Mesenchymal stem cell (in vitro differentiated cells and primary cell): Measurements from ENCODE around the gene ZNF750.

Experiments
- DNase-seq: peaks from one replicate; pipeline ENCODE4 v3.0.0-alpha.2; 2013
- H2AFZ ChIP-seq: one replicate; pipeline ENCODE4 v1.6.1; 2013; ENCODE audit warnings: low read depth, mild to moderate bottlenecking, control low read depth, inconsistent platforms, low read length, moderate library complexity
- H2AK5ac ChIP-seq: 2 replicates; pipeline ENCODE4 v1.6.1; 2013; ENCODE audit warnings: low read length, moderate library complexity, mild to moderate bottlenecking, inconsistent platforms; ENCODE audit not compliant: severe bottlenecking
- H2BK120ac ChIP-seq: one replicate; pipeline ENCODE4 v1.6.1; 2013; ENCODE audit warnings: low read depth, mild to moderate bottlenecking, inconsistent platforms, low read length, moderate library complexity
- H2BK12ac ChIP-seq, 2 experiments: one replicate each; pipeline ENCODE4 v1.6.1; 2013; ENCODE audit warnings: inconsistent platforms in 2 of 2, low read length in 2 of 2, mild to moderate bottlenecking in 2 of 2, moderate library complexity in 2 of 2, control low read depth in 1 of 2
- H2BK15ac ChIP-seq: one replicate; pipeline ENCODE4 v1.6.1; 2013; ENCODE audit warnings: mild to moderate bottlenecking, low read depth, inconsistent platforms; ENCODE audit not compliant: poor library complexity, severe bottlenecking
- H2BK5ac ChIP-seq: 2 replicates; pipeline ENCODE4 v1.6.1; 2013; ENCODE audit warnings: low read depth, mild to moderate bottlenecking, low read length, control low read depth, inconsistent platforms; ENCODE audit not compliant: poor library complexity, severe bottlenecking
- H3K14ac ChIP-seq, 2 experiments: one replicate each; pipeline ENCODE4 v1.6.1; 2013; ENCODE audit warnings: inconsistent platforms in 2 of 2, low read length in 2 of 2, control low read depth in 1 of 2, mild to moderate bottlenecking in 1 of 2, moderate library complexity in 1 of 2
- H3K18ac ChIP-seq, 2 experiments: one replicate each; pipeline ENCODE4 v1.6.1; 2013; ENCODE audit warnings: inconsistent platforms in 2 of 2, low read length in 2 of 2, control low read depth in 1 of 2, low read depth in 1 of 2, mild to moderate bottlenecking in 1 of 2
- H3K23ac ChIP-seq, 2 experiments: one replicate each; pipeline ENCODE4 v1.6.1; 2013; ENCODE audit warnings: inconsistent platforms in 2 of 2, low read length in 2 of 2, mild to moderate bottlenecking in 2 of 2, moderate library complexity in 2 of 2, control low read depth in 1 of 2
- H3K27ac ChIP-seq: 2 replicates; pipeline ENCODE4 v1.5.1; 2013; ENCODE audit warnings: mild to moderate bottlenecking, moderate library complexity, low read length, control low read depth, inconsistent platforms; ENCODE audit not compliant: poor library complexity, severe bottlenecking
- H3K27me3 ChIP-seq, 2 experiments: 2 replicates each; pipeline versions ENCODE4 v1.6.1 to v1.7.0; 2013; ENCODE audit warnings: low read length in 2 of 2, mild to moderate bottlenecking in 2 of 2, moderate library complexity in 2 of 2, control low read depth in 1 of 2, inconsistent platforms in 1 of 2; ENCODE audit not compliant: control insufficient read depth in 1 of 2, insufficient read depth in 1 of 2
- H3K36me3 ChIP-seq, 2 experiments: 2 replicates each; pipeline versions ENCODE4 v1.6.1 to v1.7.0; 2013; ENCODE audit warnings: low read length in 2 of 2, control low read depth in 1 of 2, inconsistent platforms in 1 of 2, low read depth in 1 of 2, mild to moderate bottlenecking in 1 of 2; ENCODE audit not compliant: insufficient read depth in 2 of 2, control insufficient read depth in 1 of 2
- H3K4ac ChIP-seq, 2 experiments: one replicate each; pipeline ENCODE4 v1.6.1; 2013; ENCODE audit warnings: inconsistent platforms in 2 of 2, low read length in 2 of 2, mild to moderate bottlenecking in 2 of 2, moderate library complexity in 2 of 2, control low read depth in 1 of 2, low read depth in 1 of 2
- H3K4me1 ChIP-seq: 2 replicates; pipeline ENCODE4 v1.6.1; 2013; ENCODE audit warnings: low read depth, low read length, control low read depth; ENCODE audit not compliant: control insufficient read depth, insufficient read depth
- H3K4me2 ChIP-seq: 2 replicates; pipeline ENCODE4 v1.6.1; 2013; ENCODE audit warnings: low read length, mild to moderate bottlenecking, inconsistent platforms; ENCODE audit not compliant: poor library complexity, severe bottlenecking
- H3K4me3 ChIP-seq, 2 experiments: 2 replicates each; pipeline versions ENCODE4 v1.5.1 to v1.7.0; 2013; ENCODE audit warnings: low read length in 2 of 2, mild to moderate bottlenecking in 2 of 2, control low read depth in 1 of 2, low read depth in 1 of 2; ENCODE audit not compliant: insufficient read depth in 1 of 2
- H3K79me1 ChIP-seq: replicated peaks from 2 replicates; pipeline ENCODE4 v1.6.1; 2013; ENCODE audit warnings: mild to moderate bottlenecking, control low read depth, low read length, inconsistent platforms; ENCODE audit not compliant: poor library complexity, severe bottlenecking
- H3K9ac ChIP-seq: 2 replicates; pipeline ENCODE4 v1.7.0; 2013; ENCODE audit warnings: mild to moderate bottlenecking, low read length, moderate library complexity
- H3K9me3 ChIP-seq: 2 replicates; pipeline ENCODE4 v1.7.0; 2013; ENCODE audit warnings: mild to moderate bottlenecking, low read length; ENCODE audit not compliant: control insufficient read depth
- H4K8ac ChIP-seq: one replicate; pipeline ENCODE4 v1.6.1; 2013; ENCODE audit warnings: inconsistent platforms, mild to moderate bottlenecking, low read length, moderate library complexity
- H4K91ac ChIP-seq: one replicate; pipeline ENCODE4 v1.6.1; 2013; ENCODE audit warnings: mild to moderate bottlenecking, low read length, inconsistent platforms
- WGBS: methylation state at CpG from one replicate; pipeline ENCODE4 v1.1.7; 2013; ENCODE audit warnings: mixed read lengths; 5-methylcytosine and 5-hydroxymethylcytosine counted together

The ZNF750 gene

DNA sequence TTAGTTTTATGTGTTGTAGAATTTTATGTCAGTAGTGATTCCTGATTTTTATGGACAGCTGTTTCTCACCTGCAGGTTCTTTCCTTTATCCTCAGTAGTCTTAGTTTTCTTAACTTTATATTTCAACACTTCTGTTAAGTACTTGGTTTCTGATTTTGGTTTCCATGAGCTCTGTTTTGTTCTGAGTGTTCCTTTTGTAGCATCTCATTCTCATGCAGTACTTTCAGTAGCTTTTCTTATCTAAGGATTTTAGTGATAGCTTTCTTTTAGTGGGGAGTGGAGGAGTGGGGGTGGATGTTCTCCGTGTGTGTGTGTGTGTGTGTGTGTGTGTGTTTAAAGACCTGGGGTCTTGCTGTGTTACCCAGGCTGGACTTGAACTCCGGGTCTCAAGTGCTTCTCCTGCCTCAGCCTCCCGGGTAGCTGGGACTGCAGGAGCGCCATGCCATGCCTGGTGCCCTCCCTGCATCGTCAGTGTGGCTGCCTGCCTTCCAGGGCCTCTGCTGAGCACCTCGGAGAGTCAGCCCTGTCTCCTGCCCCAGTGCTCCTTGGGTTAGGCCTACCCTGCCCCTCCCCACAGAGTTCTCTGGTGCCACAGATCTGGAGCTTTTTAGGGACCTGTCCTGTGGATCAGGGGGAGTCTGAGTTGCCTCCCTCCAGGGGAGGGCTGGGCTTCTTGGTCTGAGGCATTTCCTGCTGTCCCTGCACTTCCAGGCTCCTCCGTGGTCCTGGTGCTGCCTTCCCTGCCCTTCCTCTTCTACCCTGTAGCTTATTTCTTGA lies 4.3 kb upstream of the ZNF750 start:
- WGBS: 87% methylated on average over 6 of the region's 7 CpGs
- peak overlapping the region in 1 of 2 experiments; percentile 35 for H3K14ac ChIP-seq
- H3K27me3 ChIP-seq: no peaks in the 10 kb centered on the region
- no peak overlapping the region for H2BK5ac ChIP-seq
- H3K9ac ChIP-seq: no peak overlapping the region
- peaks cover 8% of the 10 kb centered on the region for H3K4me1 ChIP-seq
- no peak overlapping the region for H3K4ac ChIP-seq
- DNase-seq: no peak
- no peaks in the 10 kb centered on the region for H3K9me3 ChIP-seq
- no peak overlapping the region for H3K4me3 ChIP-seq
- no peak overlapping the region for H3K27ac ChIP-seq
- peaks cover 8% of the 10 kb centered on the region for H3K79me1 ChIP-seq
- H3K18ac ChIP-seq: peak overlapping the region in 1 of 2 experiments; percentile 61
- H2BK15ac ChIP-seq: no peak overlapping the region
- H4K8ac ChIP-seq: no peak overlapping the region
- H3K23ac ChIP-seq: no peak overlapping the region
- no peak overlapping the region for H3K4me2 ChIP-seq
- H4K91ac ChIP-seq: peak overlapping the region; percentile 14
- H2BK12ac ChIP-seq: peak overlapping the region in 1 of 2 experiments; percentile 29
- peaks cover 0 to 27% of the 10 kb centered on the region in 2 experiments for H3K36me3 ChIP-seq
- H2BK120ac ChIP-seq: no peak overlapping the region
- no peak overlapping the region for H2AK5ac ChIP-seq
- no peak overlapping the region for H2AFZ ChIP-seq

DNA sequence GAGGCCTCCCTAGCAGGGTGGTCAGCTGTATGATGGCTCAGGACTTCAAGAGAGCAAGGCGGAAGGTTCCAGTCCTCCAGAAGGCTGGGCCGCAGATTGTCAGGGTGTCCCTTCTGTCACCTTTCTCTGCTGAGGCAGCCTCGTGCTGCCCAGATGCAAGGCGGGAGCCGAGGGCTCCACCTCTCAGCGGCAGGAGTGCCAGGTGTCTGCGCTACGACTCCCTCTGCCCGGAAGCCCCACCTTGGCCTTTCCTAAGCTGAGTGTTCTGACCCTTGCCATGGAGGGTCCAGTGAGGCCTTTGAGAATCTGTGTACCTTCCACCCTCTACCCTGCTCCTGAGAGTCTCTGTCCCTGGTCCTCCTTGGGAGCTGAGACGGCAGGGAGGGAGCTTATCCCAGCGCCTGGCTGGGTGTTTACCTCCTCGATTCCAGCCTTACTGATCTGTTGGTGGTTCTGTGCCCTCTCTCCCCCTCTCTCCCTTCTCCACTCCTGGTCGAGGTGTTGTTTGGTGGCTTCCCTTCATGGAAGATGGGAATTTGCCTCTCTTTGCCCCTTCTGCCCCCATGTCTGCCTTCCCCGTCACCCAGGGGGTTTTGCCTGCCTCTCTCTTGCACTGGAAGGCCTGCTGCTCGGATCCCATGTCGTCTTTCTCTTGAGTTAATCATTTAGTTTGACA lies 2.2 kb upstream of the ZNF750 start:
- DNase-seq: no peak
- Histone ChIP-seq H4K91ac (no peak overlapping the region), H3K4me3 (no peak overlapping the region)

DNA sequence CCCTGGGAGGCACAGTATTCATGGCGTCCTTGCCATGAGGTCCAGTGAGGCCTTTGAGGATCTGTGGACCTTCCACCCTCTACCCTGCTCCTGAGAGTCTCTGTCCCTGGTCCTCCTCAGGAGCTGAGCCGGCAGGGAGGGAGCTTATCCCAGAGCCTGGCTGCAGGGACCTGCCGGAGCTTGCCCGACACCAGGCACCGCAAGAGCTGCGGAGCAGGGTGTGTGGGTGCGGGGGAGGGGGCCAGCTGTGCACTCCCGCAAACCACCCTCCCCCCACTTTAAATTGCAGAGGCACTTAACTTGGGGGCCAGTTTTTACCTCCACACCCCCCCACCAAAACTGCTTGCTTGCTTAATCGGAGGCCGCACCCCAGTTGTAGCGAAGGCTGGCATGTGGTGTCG lies 609 bp upstream of the ZNF750 start:
- no peak overlapping the region for H3K4me3 ChIP-seq
- no peaks in the 10 kb centered on the region for H3K9me3 ChIP-seq
- no peak overlapping the region for H3K4me2 ChIP-seq
- H2BK5ac ChIP-seq: no peak overlapping the region
- no peak overlapping the region for H2BK120ac ChIP-seq
- no peak overlapping the region for H3K27ac ChIP-seq
- H2BK15ac ChIP-seq: no peak overlapping the region
- H3K23ac ChIP-seq: no peak overlapping the region
- H3K4me1 ChIP-seq: peaks cover 8% of the 10 kb centered on the region
- H3K4ac ChIP-seq: no peak overlapping the region
- DNase-seq: no peak
- H2BK12ac ChIP-seq: peak overlapping the region in 1 of 2 experiments; percentile 30
- no peaks in the 10 kb centered on the region for H3K27me3 ChIP-seq
- 99% methylated on average over 5 of the region's 12 CpGs for WGBS
- no peak overlapping the region for H3K14ac ChIP-seq
- H3K79me1 ChIP-seq: peaks cover 9% of the 10 kb centered on the region
- no peak overlapping the region for H4K8ac ChIP-seq
- no peak overlapping the region for H2AFZ ChIP-seq
- H3K36me3 ChIP-seq: peaks cover 0 to 15% of the 10 kb centered on the region in 2 experiments
- no peak overlapping the region for H2AK5ac ChIP-seq
- H3K18ac ChIP-seq: no peak overlapping the region
- H3K9ac ChIP-seq: no peak overlapping the region
- no peak overlapping the region for H4K91ac ChIP-seq

More for the DNA sequence above, 2.2 kb upstream of the ZNF750 start:
- H3K4me1 ChIP-seq: peaks cover 6% of the 10 kb centered on the region
- no peaks in the 10 kb centered on the region for H3K9me3 ChIP-seq
- H3K4me2 ChIP-seq: no peak overlapping the region
- H3K9ac ChIP-seq: no peak overlapping the region
- no peak overlapping the region for H4K8ac ChIP-seq
- WGBS: 93% methylated on average over 16 of the region's 16 CpGs
- no peak overlapping the region for H2BK15ac ChIP-seq
- H3K79me1 ChIP-seq: peaks cover 9% of the 10 kb centered on the region
- H2BK5ac ChIP-seq: no peak overlapping the region
- no peak overlapping the region for H2BK120ac ChIP-seq
- no peak overlapping the region for H3K4ac ChIP-seq
- H3K14ac ChIP-seq: no peak overlapping the region
- no peaks in the 10 kb centered on the region for H3K27me3 ChIP-seq
- H2AK5ac ChIP-seq: no peak overlapping the region
- H2BK12ac ChIP-seq: no peak overlapping the region
- peaks cover 0 to 27% of the 10 kb centered on the region in 2 experiments for H3K36me3 ChIP-seq
- H2AFZ ChIP-seq: no peak overlapping the region
- no peak overlapping the region for H3K27ac ChIP-seq
- H3K23ac ChIP-seq: no peak overlapping the region
- no peak overlapping the region for H3K18ac ChIP-seq

DNA sequence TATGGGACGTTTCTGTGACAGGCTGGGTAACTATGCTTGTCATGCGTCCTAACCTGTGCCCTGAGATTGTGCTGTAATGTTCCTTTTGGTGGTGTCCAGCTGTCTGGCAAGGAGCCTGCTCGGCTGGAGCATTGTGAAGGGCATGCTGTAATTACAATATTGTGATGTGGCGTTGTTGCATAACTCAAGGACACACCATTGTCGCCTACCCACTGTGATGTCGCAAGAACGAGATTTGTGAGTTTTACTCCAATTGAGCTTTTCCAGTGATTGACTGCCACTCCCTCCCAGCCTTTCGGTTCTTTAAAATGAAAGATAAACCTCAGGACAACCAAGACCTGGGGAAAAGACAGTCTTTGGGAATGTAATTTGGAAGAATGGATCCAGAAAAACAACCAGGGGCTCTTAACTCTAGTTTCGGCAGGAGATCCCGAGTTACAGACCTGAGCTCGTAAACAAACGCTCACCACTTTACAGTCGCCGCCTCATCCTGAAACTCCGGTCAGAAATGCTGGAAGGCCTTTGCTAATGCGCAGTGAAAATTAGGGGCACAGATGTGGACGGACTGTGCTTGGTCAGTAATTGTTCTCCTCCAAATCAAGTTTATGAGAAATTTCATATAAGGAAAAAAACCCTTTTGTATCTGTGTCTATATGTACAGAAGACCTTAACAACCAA lies 1.3 kb downstream of the ZNF750 start:
- no peak overlapping the region for H4K91ac ChIP-seq
- peaks cover 0 to 15% of the 10 kb centered on the region in 2 experiments for H3K36me3 ChIP-seq
- H3K27ac ChIP-seq: no peak overlapping the region
- no peak overlapping the region for H2AK5ac ChIP-seq
- H3K4me3 ChIP-seq: no peak overlapping the region
- DNase-seq: peak; percentile 32
- no peak overlapping the region for H3K4ac ChIP-seq
- no peak overlapping the region for H3K14ac ChIP-seq
- no peak overlapping the region for H3K4me2 ChIP-seq
- no peak overlapping the region for H2BK15ac ChIP-seq
- H2BK120ac ChIP-seq: no peak overlapping the region
- H3K18ac ChIP-seq: no peak overlapping the region
- H3K9ac ChIP-seq: no peak overlapping the region
- H3K27me3 ChIP-seq: no peaks in the 10 kb centered on the region
- peaks cover 5% of the 10 kb centered on the region for H3K4me1 ChIP-seq
- no peak overlapping the region for H4K8ac ChIP-seq
- no peak overlapping the region for H3K23ac ChIP-seq
- H3K79me1 ChIP-seq: peaks cover 5% of the 10 kb centered on the region
- H3K9me3 ChIP-seq: no peaks in the 10 kb centered on the region
- 84% methylated on average over 16 of the region's 17 CpGs for WGBS
- H2BK12ac ChIP-seq: no peak overlapping the region
- H2BK5ac ChIP-seq: no peak overlapping the region
- H2AFZ ChIP-seq: no peak overlapping the region
